PC-9 (cell line): ENCODE measurements around the gene MYO18B.

Experiments used
- EZH2 ChIP-seq: fragments of 200-600 bp; sonication (generic); IDR thresholded peaks from 2 replicates; pipeline ENCODE4 v1.8.0; 2017; ENCODE audit warnings: antibody characterized with exemption, low read depth
- TF ChIP-seq, protein P1 (sequence below): fragments of 200-600 bp; sonication (generic); conservative IDR thresholded peaks from 2 replicates; pipeline ENCODE4 v1.6.1; 2017; ENCODE audit warnings: mixed run types, antibody characterized with exemption, mild to moderate bottlenecking, moderate library complexity

DNA sequence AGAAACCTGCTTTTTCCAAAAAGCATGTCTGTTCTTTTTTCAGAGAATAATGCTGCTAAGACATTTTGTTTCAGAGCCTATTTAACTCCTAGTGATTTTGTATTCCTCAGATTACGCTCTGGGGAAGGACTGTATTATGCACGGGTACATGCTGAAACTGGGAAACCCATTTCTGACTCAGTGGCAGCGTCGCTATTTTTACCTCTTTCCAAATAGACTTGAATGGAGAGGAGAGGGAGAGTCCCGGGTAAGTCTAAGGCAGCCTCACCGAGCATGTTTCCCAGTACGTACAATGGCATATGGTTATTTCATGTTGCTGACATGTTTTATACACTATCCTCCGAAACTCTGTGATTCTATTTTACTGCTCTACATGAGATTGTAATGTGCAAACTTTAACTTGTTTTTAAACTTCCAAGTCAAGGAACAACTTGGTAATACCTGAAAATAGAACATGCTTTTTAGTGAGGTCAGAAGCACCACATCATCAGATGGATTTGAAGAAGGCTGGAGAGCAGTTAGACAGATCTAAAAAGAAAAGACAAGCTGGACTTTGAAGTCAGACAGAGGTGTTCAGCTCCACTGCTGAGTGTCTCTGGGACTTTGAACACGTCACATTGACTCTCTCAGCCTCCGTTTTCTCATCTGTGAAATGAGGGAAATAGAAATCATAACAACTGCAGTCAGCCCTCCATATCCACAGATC, 23.7 kb upstream of the MYO18B start:
- TF ChIP-seq, protein P1, sequence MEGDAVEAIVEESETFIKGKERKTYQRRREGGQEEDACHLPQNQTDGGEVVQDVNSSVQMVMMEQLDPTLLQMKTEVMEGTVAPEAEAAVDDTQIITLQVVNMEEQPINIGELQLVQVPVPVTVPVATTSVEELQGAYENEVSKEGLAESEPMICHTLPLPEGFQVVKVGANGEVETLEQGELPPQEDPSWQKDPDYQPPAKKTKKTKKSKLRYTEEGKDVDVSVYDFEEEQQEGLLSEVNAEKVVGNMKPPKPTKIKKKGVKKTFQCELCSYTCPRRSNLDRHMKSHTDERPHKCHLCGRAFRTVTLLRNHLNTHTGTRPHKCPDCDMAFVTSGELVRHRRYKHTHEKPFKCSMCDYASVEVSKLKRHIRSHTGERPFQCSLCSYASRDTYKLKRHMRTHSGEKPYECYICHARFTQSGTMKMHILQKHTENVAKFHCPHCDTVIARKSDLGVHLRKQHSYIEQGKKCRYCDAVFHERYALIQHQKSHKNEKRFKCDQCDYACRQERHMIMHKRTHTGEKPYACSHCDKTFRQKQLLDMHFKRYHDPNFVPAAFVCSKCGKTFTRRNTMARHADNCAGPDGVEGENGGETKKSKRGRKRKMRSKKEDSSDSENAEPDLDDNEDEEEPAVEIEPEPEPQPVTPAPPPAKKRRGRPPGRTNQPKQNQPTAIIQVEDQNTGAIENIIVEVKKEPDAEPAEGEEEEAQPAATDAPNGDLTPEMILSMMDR: no peak
- TF ChIP-seq EZH2: no peak
